Activated naive CD4-positive, alpha-beta T cell treated with anti-CD3 and anti-CD28 coated beads, Interleukin-2, amount 10 ng/mL, durations not matched to agents 7 days and 5 days (primary cell): ENCODE measurements around the gene BRAP.
A peak's percentile ranks its signal among the peaks of the same experiment; 100 is the strongest.
"Not testable (repeated sequence)": the region's sequence is repeated elsewhere in the genome, so short reads cannot be mapped to it uniquely, and the experiment has no call there.

ENCODE experiments used
- CTCF ChIA-PET: fragments of 350-600 bp; sonication (Branson Sonifier 250); formaldehyde crosslinking; loops from one replicate; lab custom pipeline; 2021; ENCODE audit warnings: antibody characterized with exemption; lab: Charles Lee
- DNase-seq: peaks from one replicate; pipeline ENCODE4 v3.0.0-alpha.2; 2020
- H3K27ac Mint-ChIP-seq: one replicate; pipeline ENCODE4 v1.8.0; 2021; ENCODE audit warnings: mild to moderate bottlenecking, moderate library complexity, mixed read lengths
- H3K27me3 Mint-ChIP-seq: one replicate; pipeline ENCODE4 v1.8.0; 2021; ENCODE audit warnings: mild to moderate bottlenecking, mixed read lengths
- H3K36me3 Mint-ChIP-seq: one replicate; pipeline ENCODE4 v1.8.0; 2021; ENCODE audit warnings: mixed read lengths
- H3K4me1 Mint-ChIP-seq: one replicate; pipeline ENCODE4 v1.8.0; 2021; ENCODE audit warnings: mixed read lengths
- H3K4me3 Mint-ChIP-seq: one replicate; pipeline ENCODE4 v1.8.0; 2021; ENCODE audit warnings: mild to moderate bottlenecking, moderate library complexity, mixed read lengths
- H3K9me3 Mint-ChIP-seq: one replicate; pipeline ENCODE4 v1.8.0; 2021; ENCODE audit warnings: mixed read lengths

Gene BRAP

DNA sequence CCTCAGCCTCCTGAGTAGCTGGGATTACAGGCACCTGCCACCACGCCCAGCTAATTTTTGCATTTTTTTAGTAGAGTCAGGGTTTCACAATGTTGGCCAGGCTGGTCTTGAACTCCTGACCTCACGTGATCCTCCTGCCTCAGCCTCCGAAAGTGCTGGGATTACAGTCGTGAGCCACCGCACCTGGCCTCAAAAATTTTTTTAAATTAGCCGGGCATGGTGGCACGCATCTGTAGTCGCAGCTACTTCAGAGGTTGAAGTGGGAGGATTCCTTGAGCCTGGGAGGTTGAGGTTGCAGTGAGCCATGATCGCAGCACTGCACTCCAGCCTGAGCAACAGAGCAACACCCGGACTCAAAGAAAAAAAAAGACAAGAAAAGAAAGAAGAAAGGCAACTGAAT is 67.9 kb downstream of the BRAP start:
- H3K9me3 Mint-ChIP-seq, H3K27ac Mint-ChIP-seq, H3K27me3 Mint-ChIP-seq, DNase-seq, H3K4me1 Mint-ChIP-seq, H3K36me3 Mint-ChIP-seq, H3K4me3 Mint-ChIP-seq: not testable (repeated sequence)
- CTCF ChIA-PET, result interaction anchor here (0.7 kb wide), 1 partner anchor 57 kb away, joined by 4 read pairs; no protein-coding TSS in a partner anchor

DNA sequence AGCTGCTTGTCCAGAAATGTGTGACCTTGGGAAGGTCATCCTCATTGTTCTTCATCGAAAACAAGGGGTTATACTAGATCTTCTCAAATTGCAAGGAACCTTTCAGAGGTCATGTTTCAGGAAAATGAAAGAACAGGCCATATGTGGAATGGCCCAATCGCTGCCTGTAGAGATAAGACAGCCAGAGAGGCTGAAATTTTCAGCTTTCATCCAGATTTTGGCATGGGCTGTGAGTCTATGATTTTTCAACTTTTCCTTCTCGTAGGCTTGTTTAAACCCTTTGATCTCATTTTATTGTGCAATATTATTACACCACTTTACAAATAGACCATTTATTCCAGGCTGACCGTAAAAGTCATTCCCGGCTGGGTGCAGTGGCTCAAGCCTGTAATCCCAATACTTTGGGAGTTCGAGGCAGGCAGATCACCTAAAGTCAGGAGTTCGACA is 69.6 kb downstream of the BRAP start:
- no peaks in the 10 kb centered on the region for H3K36me3 Mint-ChIP-seq
- H3K4me3 Mint-ChIP-seq, result no peak overlapping the region
- no peak for DNase-seq
- no peak overlapping the region for H3K27ac Mint-ChIP-seq
- H3K9me3 Mint-ChIP-seq, result no peaks in the 10 kb centered on the region
- no peaks in the 10 kb centered on the region for H3K27me3 Mint-ChIP-seq
- H3K4me1 Mint-ChIP-seq, result no peaks in the 10 kb centered on the region
- CTCF ChIA-PET, result no interaction called here

GRCh38 chr12:111607239-111607638 is 78.5 kb downstream of the BRAP start:
- peaks cover 5% of the 10 kb centered on the region for H3K27me3 Mint-ChIP-seq
- CTCF ChIA-PET, result interaction anchor here (1.0 to 1.1 kb wide), 2 partner anchors 32 to 39 kb away, joined by 3 to 4 read pairs; no protein-coding TSS in a partner anchor
- DNase-seq, result no peak
- H3K9me3 Mint-ChIP-seq, result no peaks in the 10 kb centered on the region
- no peak overlapping the region for H3K27ac Mint-ChIP-seq
- H3K4me1 Mint-ChIP-seq, result no peaks in the 10 kb centered on the region
- H3K4me3 Mint-ChIP-seq, result no peak overlapping the region
- no peaks in the 10 kb centered on the region for H3K36me3 Mint-ChIP-seq

DNA sequence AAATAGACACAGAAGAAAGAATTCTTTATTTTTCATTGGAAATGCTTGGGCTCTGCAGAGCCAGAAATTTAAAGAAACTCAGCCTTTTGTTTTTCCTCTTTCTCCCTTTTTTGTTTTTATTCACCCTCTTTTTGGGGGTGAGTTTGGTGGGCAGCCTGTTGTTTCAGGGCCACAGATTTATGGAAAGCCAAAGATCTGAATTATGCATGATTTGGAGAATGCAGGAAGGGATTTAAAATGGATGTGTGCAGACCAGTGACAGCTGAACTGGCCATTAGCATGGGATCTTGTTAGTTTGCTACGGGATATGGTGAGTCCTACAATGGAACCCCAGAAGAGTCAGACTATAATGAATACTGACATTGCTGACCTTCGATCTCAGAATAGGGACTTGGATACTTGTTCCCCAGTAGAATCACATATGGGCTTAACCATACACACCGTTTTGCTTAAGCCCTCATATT is 79.0 kb downstream of the BRAP start:
- CTCF ChIA-PET, result interaction anchor here (1.0 to 1.1 kb wide), 2 partner anchors 32 to 40 kb away, joined by 3 to 4 read pairs; no protein-coding TSS in a partner anchor
- no peak overlapping the region for H3K27ac Mint-ChIP-seq
- H3K4me1 Mint-ChIP-seq, result no peaks in the 10 kb centered on the region
- peaks cover 5% of the 10 kb centered on the region for H3K27me3 Mint-ChIP-seq
- no peak overlapping the region for H3K4me3 Mint-ChIP-seq
- no peak for DNase-seq
- H3K9me3 Mint-ChIP-seq, result no peaks in the 10 kb centered on the region
- H3K36me3 Mint-ChIP-seq, result no peaks in the 10 kb centered on the region

DNA sequence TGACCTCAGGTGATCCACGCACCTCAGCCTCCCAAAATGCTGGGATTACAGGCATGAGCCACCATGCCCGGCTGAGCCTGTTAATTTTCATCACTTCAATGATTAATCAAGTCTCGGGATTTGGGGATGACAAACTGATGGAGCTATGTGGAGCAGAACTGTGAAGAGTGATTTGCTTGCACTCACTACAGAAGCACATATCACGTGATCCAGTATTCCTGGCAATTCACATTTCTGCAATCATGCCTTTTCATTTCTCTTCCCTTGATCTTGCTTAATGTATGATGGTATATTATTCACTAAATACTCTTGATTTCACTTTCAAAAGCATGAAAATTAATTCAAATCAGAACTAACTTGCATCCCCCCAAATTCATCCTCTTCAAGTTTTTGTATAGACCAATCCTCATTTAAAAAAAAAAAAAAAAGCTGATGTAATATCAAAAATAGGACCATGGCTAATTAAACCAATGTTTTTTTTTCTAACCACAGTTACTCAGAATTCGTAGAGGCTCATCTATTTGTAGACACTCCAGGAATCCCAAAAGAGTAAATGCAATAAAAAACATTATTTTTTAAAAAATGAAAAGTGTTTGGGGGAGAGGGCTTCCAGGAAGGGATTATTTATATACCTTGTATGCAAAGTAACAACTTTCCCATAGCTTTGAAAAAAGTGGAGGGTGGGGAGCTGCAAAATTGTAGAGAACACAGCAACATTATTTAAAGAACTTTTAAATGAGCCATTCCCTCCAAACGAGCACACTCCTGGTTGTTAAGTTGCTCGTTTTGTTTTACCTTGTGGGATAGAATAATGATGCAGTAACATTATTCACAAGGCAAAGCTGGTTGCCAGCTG is 79.6 kb downstream of the BRAP start:
- no peak overlapping the region for H3K27ac Mint-ChIP-seq
- H3K27me3 Mint-ChIP-seq, result peaks cover 5% of the 10 kb centered on the region
- no peaks in the 10 kb centered on the region for H3K4me1 Mint-ChIP-seq
- no peaks in the 10 kb centered on the region for H3K9me3 Mint-ChIP-seq
- CTCF ChIA-PET, result interaction anchor here (1.0 kb wide), 1 partner anchor 31 kb away, joined by 4 read pairs; no protein-coding TSS in a partner anchor
- H3K36me3 Mint-ChIP-seq, result no peaks in the 10 kb centered on the region
- DNase-seq, result no peak
- no peak overlapping the region for H3K4me3 Mint-ChIP-seq

DNA sequence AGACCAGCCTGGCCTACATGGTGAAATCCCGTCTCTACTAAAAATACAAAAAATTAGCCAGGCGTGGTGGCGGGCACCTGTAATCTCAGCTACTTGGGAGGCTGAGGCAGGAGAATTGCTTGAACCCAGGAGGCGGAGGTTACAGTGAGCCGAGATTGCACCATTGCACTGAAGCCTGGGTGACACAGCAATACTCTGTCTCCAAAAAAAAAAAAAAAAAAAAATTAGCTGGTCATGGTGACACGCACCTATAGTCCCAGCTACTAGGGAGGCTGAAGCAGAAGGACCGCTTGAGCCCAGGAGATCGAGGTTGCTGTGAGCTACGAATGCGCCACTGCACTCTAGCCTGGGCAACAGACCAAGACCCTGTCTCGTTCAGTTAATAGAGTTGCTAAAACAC is 82.9 kb downstream of the BRAP start:
- H3K4me1 Mint-ChIP-seq, DNase-seq, H3K9me3 Mint-ChIP-seq, H3K36me3 Mint-ChIP-seq, CTCF ChIA-PET, H3K27ac Mint-ChIP-seq, H3K4me3 Mint-ChIP-seq: not testable (repeated sequence)
- H3K27me3 Mint-ChIP-seq, result peaks cover 10% of the 10 kb centered on the region

DNA sequence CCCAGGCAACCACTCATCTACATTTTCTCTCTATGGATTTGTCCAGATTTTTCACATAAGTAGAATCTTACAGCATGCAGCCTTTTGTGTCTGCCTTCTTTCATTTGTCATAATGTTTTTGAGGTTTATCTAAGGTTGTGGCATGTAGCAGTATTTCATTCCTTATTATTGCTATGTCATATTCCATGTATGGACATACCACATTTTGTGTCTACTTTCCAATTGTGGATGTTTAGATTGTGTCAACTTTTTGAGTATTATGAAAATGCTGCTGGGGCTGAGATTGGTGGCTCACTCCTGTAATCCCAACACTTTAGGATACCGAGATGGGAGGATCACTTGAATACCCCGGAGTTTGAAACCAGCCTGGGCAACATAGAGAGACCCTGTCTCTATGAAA is 83.4 kb downstream of the BRAP start:
- peaks cover 10% of the 10 kb centered on the region for H3K27me3 Mint-ChIP-seq
- no peak overlapping the region for H3K4me3 Mint-ChIP-seq
- peaks cover 10% of the 10 kb centered on the region for H3K4me1 Mint-ChIP-seq
- no peaks in the 10 kb centered on the region for H3K9me3 Mint-ChIP-seq
- H3K27ac Mint-ChIP-seq, result no peak overlapping the region
- CTCF ChIA-PET, result no interaction called here
- DNase-seq, result no peak
- H3K36me3 Mint-ChIP-seq, result no peaks in the 10 kb centered on the region

- H3K4me3 Mint-ChIP-seq, DNase-seq, CTCF ChIA-PET, H3K36me3 Mint-ChIP-seq, H3K27ac Mint-ChIP-seq, H3K9me3 Mint-ChIP-seq: not testable (repeated sequence)
- peaks cover 24% of the 10 kb centered on the region for H3K4me1 Mint-ChIP-seq
- peaks cover 10% of the 10 kb centered on the region for H3K27me3 Mint-ChIP-seq
These were observed 84.8 kb downstream of the BRAP start for GRCh38 chr12:111600986-111601385.

- peaks cover 5% of the 10 kb centered on the region for H3K36me3 Mint-ChIP-seq
These were observed 85.5 kb downstream of the BRAP start for GRCh38 chr12:111600205-111600642.

DNA sequence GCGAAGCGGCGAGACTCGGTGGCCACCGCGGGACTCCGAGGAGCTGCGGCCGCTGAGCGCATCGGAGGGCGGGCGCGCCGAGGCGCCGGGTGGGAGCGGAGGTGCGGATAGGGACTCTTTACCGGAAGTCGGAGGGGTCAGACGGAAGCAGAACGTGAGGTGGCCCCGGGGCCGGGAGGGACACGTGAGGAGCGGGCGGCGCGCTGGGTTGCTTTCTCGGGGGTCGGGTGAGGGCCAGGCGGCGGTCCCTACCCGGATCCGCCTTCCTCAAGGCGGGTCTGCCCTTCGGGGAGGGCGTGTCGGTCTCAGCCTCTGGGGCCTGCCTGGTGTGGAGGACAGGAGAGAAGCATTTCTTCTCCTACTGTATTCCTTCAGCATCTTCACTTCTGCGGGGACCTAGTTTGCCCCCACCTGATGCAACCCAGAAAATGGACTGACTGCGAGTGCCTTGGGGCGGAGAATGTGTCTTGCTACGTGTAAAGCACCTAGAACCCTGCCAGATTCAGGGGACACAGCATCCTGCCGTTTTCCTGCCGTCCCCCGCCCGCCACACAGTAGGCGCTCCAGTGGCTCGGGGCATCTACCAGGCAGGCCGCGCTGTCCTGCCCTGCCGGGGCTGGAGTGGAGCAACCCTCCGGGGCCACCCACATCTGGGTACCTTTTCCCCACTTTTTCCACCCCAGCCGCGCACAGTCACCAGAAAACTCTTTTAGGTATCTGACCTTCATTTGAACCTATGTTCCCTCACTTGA is 86.1 kb downstream of the BRAP start:
- Mint-ChIP-seq H3K9me3 (no peaks in the 10 kb centered on the region), H3K4me1 (peaks cover 28% of the 10 kb centered on the region), H3K27ac (peak overlapping the region; percentile 86), H3K4me3 (peak overlapping the region; percentile 82), H3K36me3 (peaks cover 5% of the 10 kb centered on the region), H3K27me3 (peaks cover 9% of the 10 kb centered on the region)
- CTCF ChIA-PET, result no interaction called here
- peak; percentile 88 for DNase-seq

More at GRCh38 chr12:111600205-111600642, 85.5 kb downstream of the BRAP start:
- Mint-ChIP-seq H3K4me3 (peak overlapping the region; percentile 82), H3K27me3 (peaks cover 10% of the 10 kb centered on the region), H3K27ac (peak overlapping the region; percentile 86), H3K4me1 (peaks cover 24% of the 10 kb centered on the region), H3K9me3 (no peaks in the 10 kb centered on the region)
- CTCF ChIA-PET, result no interaction called here
- DNase-seq, result no peak

DNA sequence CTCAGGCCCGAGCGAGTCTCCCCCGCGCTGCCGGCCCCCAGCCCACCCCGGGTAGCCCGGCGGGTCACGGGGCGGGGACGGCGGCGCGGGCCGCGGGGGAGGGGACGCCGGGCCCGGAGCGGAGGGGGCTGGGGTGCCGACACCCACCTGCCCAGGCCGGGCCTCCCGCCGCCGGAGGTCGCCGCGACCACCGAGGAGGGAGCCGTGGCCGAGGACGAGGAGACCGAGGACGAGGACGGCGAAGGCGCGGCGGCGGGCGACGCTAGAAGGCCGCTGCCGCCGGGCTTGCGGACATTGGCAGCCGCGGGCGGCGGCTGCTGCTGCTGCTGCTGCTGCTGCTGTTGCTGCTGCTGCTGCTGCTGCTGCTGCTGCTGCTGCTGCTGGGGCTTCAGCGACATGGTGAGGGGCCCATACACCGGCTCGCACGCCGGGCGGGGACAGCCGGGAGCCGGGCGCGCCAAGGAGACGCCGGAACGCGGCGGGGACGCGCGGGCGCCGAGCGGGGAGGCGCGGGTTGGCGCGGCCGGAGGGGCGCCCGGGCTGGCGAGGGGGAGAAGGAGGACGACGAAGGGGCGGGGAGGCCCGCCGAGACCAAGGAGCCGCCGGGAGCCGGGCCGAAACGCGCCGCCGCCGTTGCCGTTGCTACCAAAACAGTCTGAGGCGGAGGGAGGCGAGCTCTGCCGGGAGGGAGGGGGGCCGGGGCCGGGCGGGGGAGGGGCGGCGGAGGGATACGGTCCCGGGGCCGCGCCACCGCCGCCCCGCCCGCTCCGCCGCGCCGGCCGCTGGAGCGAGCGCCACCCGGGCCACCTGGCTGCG is 86.9 kb downstream of the BRAP start, which contains the start of gene ATXN2:
TSS of gene ATXN2 (minus strand) at position 679 of the 816 bp plus-strand sequence. CDS start at position 398, 281 bp downstream.
- peak within 1 kb of the TSS; percentile 88 for H3K27ac Mint-ChIP-seq
- H3K4me3 Mint-ChIP-seq, result peak within 1 kb of the TSS; percentile 83
- DNase-seq, result peak; percentile 78
- CTCF ChIA-PET, result no interaction called here
- peaks cover 6% of the 10 kb centered on the region for H3K27me3 Mint-ChIP-seq
- H3K9me3 Mint-ChIP-seq, result no peaks in the 10 kb centered on the region
- H3K4me1 Mint-ChIP-seq, result peaks cover 30% of the 10 kb centered on the region
- H3K36me3 Mint-ChIP-seq, result peaks cover 5% of the 10 kb centered on the region

GRCh38 chr12:111597831-111598636 is 87.7 kb downstream of the BRAP start:
- DNase-seq, result peak; percentile 50
- CTCF ChIA-PET, result no interaction called here
- H3K36me3 Mint-ChIP-seq, result peaks cover 5% of the 10 kb centered on the region
- H3K27me3 Mint-ChIP-seq, result peaks cover 6% of the 10 kb centered on the region
- H3K9me3 Mint-ChIP-seq, result no peaks in the 10 kb centered on the region
- peak overlapping the region; percentile 83 for H3K4me3 Mint-ChIP-seq
- H3K27ac Mint-ChIP-seq, result peak overlapping the region; percentile 87
- H3K4me1 Mint-ChIP-seq, result peaks cover 31% of the 10 kb centered on the region
